Measurements from ENCODE around the gene SLC35G3.
"Not testable (repeated sequence)": the region's sequence is repeated elsewhere in the genome, so short reads cannot be mapped to it uniquely, and the experiment has no call there.

SLC35G3 gene

GRCh38 chr17:35194001-35194400 lies at the start of gene SLC35G3:
Gene SLC35G3, minus strand, starts transcription at chr17:35194393. Its CDS starts 86 bp downstream, at chr17:35194307.
- not testable (repeated sequence) for DNase-seq (ENCODE audit: low read depth in 4 of 4, low spot score in 1 of 4)

GRCh38 chr17:35243561-35244340 lies 49.6 kb upstream of the SLC35G3 start:
- peak in 1 of 4 experiments; percentile 33 for DNase-seq (ENCODE audit: low read depth in 4 of 4, low spot score in 1 of 4)

- DNase-seq (ENCODE audit: low read depth in 4 of 4, low spot score in 1 of 4), result peak; percentile 78 to 87 (median 84)
These were observed 48.8 kb upstream of the SLC35G3 start, which contains the start of gene SLFN5 for GRCh38 chr17:35242805-35243560. Gene SLFN5, plus strand, starts transcription at chr17:35243072. Its CDS starts 15,619 bp downstream, at chr17:35258691.

GRCh38 chr17:35242158-35242804 lies 48.1 kb upstream of the SLC35G3 start:
- DNase-seq (ENCODE audit: low read depth in 4 of 4, low spot score in 1 of 4), result peak; percentile 54 to 79 (median 63)

GRCh38 chr17:35241520-35241919 lies 47.3 kb upstream of the SLC35G3 start:
- no peak for DNase-seq (ENCODE audit: low read depth in 4 of 4, low spot score in 1 of 4)

GRCh38 chr17:35240861-35241260 lies 46.7 kb upstream of the SLC35G3 start:
- no peak for DNase-seq (ENCODE audit: low read depth in 4 of 4, low spot score in 1 of 4)

- DNase-seq (ENCODE audit: low read depth in 4 of 4, low spot score in 1 of 4), result no peak
These were observed 45.6 kb upstream of the SLC35G3 start for GRCh38 chr17:35239823-35240222.

GRCh38 chr17:35238821-35239220 lies 44.6 kb upstream of the SLC35G3 start:
- no peak for DNase-seq (ENCODE audit: low read depth in 4 of 4, low spot score in 1 of 4)

- no peak for DNase-seq (ENCODE audit: low read depth in 4 of 4, low spot score in 1 of 4)
These were observed 42.6 kb upstream of the SLC35G3 start for GRCh38 chr17:35236821-35237220.

GRCh38 chr17:35235917-35236316 lies 41.7 kb upstream of the SLC35G3 start:
- no peak for DNase-seq (ENCODE audit: low read depth in 4 of 4, low spot score in 1 of 4)

GRCh38 chr17:35235289-35235688 lies 41.1 kb upstream of the SLC35G3 start:
- DNase-seq (ENCODE audit: low read depth in 4 of 4, low spot score in 1 of 4), result no peak

- DNase-seq (ENCODE audit: low read depth in 4 of 4, low spot score in 1 of 4), result not testable (repeated sequence)
These were observed 40.1 kb upstream of the SLC35G3 start for GRCh38 chr17:35234315-35234714.

- DNase-seq (ENCODE audit: low read depth in 4 of 4, low spot score in 1 of 4), result no peak
These were observed 35.4 kb upstream of the SLC35G3 start for GRCh38 chr17:35229638-35230037.

GRCh38 chr17:35227546-35227945 lies 33.4 kb upstream of the SLC35G3 start:
- DNase-seq (ENCODE audit: low read depth in 4 of 4, low spot score in 1 of 4), result no peak

GRCh38 chr17:35224436-35224835 lies 30.2 kb upstream of the SLC35G3 start:
- DNase-seq (ENCODE audit: low read depth in 4 of 4, low spot score in 1 of 4), result no peak

GRCh38 chr17:35222452-35222851 lies 28.3 kb upstream of the SLC35G3 start:
- no peak for DNase-seq (ENCODE audit: low read depth in 4 of 4, low spot score in 1 of 4)

GRCh38 chr17:35218915-35219314 lies 24.7 kb upstream of the SLC35G3 start:
- DNase-seq (ENCODE audit: low read depth in 4 of 4, low spot score in 1 of 4), result no peak

GRCh38 chr17:35217107-35217506 lies 22.9 kb upstream of the SLC35G3 start:
- DNase-seq (ENCODE audit: low read depth in 4 of 4, low spot score in 1 of 4), result no peak

GRCh38 chr17:35214631-35215273 lies 20.6 kb upstream of the SLC35G3 start:
- DNase-seq (ENCODE audit: low read depth in 4 of 4, low spot score in 1 of 4), result no peak

- DNase-seq (ENCODE audit: low read depth in 4 of 4, low spot score in 1 of 4), result no peak
These were observed 20.0 kb upstream of the SLC35G3 start for GRCh38 chr17:35214192-35214591.

- no peak for DNase-seq (ENCODE audit: low read depth in 4 of 4, low spot score in 1 of 4)
These were observed 19.3 kb upstream of the SLC35G3 start for GRCh38 chr17:35213412-35213940.

Data from stimulated activated CD4-positive, alpha-beta T cell treated with anti-CD3 and anti-CD28 coated beads, Interleukin-1b, Interleukin-23, amount 100 ng/mL, for 24 hours (primary cell).